GM12891 (cell line): ENCODE data around the gene AMN1.

Experiments
- POLR2A ChIP-seq: IDR thresholded peaks from 2 replicates; pipeline ENCODE4 v1.6.1; 2011; ENCODE audit warnings: low read depth, low read length, control low read depth
- POLR2AphosphoS5 ChIP-seq: IDR thresholded peaks from 2 replicates; pipeline ENCODE4 v1.6.1; 2011; ENCODE audit warnings: low read depth, low read length, control low read depth

GRCh38 chr12:31740628-31741027 lies 11.8 kb upstream of the AMN1 start:
- TF ChIP-seq POLR2AphosphoS5 (no peak), POLR2A (no peak)
